ENCODE measurements around the gene TCTN1. TPM values are rescaled to one million over a fixed set of nuclear protein-coding genes. Genes with fewer than 3 reads are reported as not detected.
A peak's percentile ranks its signal among the peaks of the same experiment; 100 is the strongest.
"Not testable (repeated sequence)": the region's sequence is repeated elsewhere in the genome, so short reads cannot be mapped to it uniquely, and the experiment has no call there.

TCTN1 gene
- total RNA-seq, 1 donor: 46.3 TPM

DNA sequence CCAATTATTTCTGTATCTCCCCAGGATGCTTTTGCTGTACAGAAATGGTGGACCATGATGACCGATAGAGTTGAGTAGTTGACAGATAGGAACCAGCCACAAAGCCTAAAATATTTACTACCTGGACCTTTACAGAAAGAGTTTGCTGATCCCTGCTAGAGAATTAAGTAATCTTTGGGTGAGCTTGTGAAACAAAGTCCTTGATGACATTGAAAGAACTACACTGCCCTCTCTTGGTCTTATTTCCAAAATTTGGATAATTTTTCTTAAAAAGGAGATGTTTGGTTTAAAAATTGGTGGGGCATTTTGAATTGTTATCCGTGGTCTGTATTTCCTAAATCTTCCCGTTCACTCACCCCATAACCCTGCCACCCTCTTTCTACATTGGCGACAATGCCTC, 13.7 kb upstream of the TCTN1 start:
- peak; percentile 36 for TF ChIP-seq CTCF (IDR thresholded peaks at IDR 0.05; ENCODE audit: insufficient read depth, low read length)
- H3K4me3 ChIP-seq (ENCODE audit: low read depth, low read length): no peak overlapping the region
- peak; percentile 84 for DNase-seq (ENCODE audit: low read depth)

DNA sequence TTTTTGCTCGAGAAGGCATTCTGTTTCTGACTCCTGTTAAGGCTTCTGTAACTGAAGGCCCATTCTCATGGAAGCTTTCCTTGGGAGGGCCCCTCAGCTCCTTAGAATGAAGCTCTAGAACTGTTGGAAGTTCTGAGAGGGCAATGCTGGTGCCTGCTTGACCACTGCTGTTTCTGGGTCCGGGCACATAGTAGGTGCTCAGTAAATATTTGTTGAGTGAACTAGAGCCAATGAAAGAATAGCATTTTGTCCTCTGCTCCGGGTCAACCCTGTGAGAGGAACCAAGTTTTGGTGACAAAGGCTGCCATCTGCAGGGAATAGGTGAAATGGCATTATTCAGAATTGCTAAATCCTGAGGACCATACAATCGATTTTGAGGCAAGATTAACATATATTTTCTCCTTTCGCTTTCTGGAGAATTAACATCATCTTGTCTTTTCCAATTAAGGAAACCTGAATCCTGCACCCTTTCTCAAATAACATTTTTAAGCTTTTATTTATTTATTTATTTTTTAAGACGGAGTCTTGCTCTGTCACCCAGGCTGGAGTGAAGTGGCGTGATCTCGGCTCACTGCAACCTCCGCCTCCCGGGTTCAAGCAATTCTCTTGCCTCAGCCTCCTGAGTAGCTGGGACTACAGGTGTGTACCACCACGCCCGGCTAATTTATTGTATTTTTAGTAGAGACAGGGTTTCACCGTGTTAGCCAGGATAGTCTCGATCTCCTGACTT, 11.7 kb upstream of the TCTN1 start:
- peak; percentile 71 for TF ChIP-seq CTCF (IDR thresholded peaks at IDR 0.05; ENCODE audit: insufficient read depth, low read length)
- peak; percentile 67 for DNase-seq (ENCODE audit: low read depth)
- H3K4me3 ChIP-seq (ENCODE audit: low read depth, low read length): not testable (repeated sequence)

DNA sequence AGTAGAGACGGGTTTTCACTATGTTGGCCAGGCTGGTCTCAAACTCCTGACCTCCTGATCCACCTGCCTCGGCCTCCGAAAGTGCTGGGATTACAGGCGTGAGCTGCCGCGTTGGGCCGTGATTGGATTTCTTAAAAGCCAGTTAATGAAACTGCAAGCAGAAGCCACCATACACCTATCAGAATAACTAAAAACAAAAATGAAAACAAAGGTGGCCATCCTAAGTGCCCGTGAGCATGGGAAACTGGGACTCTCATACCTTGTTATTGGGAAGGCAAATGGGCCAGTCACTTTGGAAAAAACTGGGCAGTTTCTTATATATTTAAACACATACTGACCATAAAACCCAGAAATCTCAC, 7.7 kb upstream of the TCTN1 start:
- no peak for DNase-seq (ENCODE audit: low read depth)
- TF ChIP-seq CTCF (IDR thresholded peaks at IDR 0.05; ENCODE audit: insufficient read depth, low read length): no peak

DNA sequence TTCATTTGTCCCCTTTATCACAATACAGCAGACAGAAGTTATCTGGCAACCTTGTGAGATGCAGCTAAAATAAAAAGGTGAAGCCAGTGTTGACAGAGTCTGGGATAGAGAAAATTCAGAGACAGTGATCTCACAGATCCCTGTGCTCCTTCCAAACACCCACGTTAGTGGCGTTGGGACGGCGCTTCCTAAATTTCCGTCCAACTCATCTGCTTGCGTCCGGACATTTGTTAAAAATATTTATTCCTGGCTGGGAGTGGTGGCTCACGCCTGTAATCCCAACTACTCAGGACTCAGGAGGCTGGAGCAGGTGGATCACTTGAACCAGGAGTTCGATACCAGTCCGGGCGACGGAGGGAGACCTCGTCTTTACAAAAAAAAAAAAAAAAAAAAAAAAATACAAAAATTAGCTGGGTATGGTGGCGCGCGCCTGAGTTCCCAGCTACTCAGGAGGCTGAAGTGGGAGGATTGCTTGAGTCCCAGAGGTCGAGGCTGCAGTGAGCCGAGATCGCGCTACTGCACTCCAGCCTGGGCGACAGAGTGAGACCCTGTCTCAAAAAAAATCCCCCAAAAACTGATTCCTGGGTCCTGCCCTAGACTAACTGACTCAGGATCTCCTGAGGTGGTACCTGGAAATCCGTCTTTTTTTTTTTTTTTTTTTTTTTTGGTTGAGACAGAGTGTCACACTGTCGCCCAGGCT, 708 bp upstream of the TCTN1 start:
- TF ChIP-seq CTCF (IDR thresholded peaks at IDR 0.05; ENCODE audit: insufficient read depth, low read length): no peak
- peak overlapping the region; percentile 81 for H3K4me3 ChIP-seq (ENCODE audit: low read depth, low read length)
- DNase-seq (ENCODE audit: low read depth): no peak

More for the DNA sequence above, 7.7 kb upstream of the TCTN1 start:
- no peak overlapping the region for H3K4me3 ChIP-seq (ENCODE audit: low read depth, low read length)

- TF ChIP-seq CTCF (IDR thresholded peaks at IDR 0.05; ENCODE audit: insufficient read depth, low read length): no peak
- DNase-seq (ENCODE audit: low read depth): no peak
Observed at GRCh38 chr12:110615171-110615570, 1.2 kb downstream of the TCTN1 start.

DNA sequence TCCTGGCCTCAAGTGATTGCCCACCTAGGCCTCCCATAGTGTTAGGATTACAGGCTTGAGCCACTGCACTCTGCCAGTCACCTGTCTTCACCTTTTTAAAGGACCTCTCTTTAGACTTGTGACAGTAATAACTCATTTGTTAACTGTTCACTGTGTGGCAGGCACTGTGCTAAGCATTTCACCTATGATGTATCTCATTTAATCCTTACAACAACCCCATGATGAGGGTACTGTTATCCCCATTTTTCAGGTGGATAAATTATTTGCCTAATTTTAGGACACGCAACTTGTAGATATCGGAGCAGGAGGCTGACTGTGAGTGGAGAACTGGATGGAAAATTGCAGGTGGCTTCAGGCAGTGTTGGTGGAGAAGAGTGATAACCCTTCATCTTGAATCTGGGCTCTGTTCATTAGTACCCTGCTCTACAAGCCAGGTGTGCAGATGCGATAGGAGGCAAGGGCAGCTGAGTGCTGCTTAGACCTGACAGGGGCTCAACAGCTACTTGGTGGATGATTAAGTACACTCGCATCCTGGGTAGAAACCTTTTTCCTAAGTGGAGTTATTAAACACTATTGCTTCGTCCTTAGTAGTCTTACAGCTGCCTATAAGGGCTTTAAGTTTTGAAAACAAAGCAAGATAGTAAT, 2.7 kb downstream of the TCTN1 start:
- no peak for TF ChIP-seq CTCF (IDR thresholded peaks at IDR 0.05; ENCODE audit: insufficient read depth, low read length)
- no peak for DNase-seq (ENCODE audit: low read depth)

More at GRCh38 chr12:110615171-110615570, 1.2 kb downstream of the TCTN1 start:
- no peak overlapping the region for H3K4me3 ChIP-seq (ENCODE audit: low read depth, low read length)

More for the DNA sequence above, 2.7 kb downstream of the TCTN1 start:
- no peak overlapping the region for H3K4me3 ChIP-seq (ENCODE audit: low read depth, low read length)

All from fibroblast of the aortic adventitia (primary cell).